GM12864 (cell line): ENCODE data around the gene PTPRG.

Source experiments
- DNase-seq: peaks from one replicate; pipeline ENCODE4 v3.0.0-alpha.2; 2011; ENCODE audit warnings: low read depth
- H3K4me3 ChIP-seq: 2 replicates; pipeline ENCODE4 v1.5.1; 2011; ENCODE audit warnings: mild to moderate bottlenecking, low read depth, low read length, control low read depth
- CTCF ChIP-seq: IDR thresholded peaks from 2 replicates; pipeline ENCODE4 v1.5.1; 2011; ENCODE audit warnings: low read depth, mild to moderate bottlenecking, moderate library complexity, low read length, control low read depth, inconsistent platforms; ENCODE audit errors: missing control alignments

PTPRG gene

GRCh38 chr3:62246985-62247384 lies 685.6 kb downstream of the PTPRG start:
- H3K4me3 ChIP-seq: no peak overlapping the region
- no peak for DNase-seq
- no peak for TF ChIP-seq CTCF

GRCh38 chr3:62248734-62249483 lies 687.5 kb downstream of the PTPRG start:
- H3K4me3 ChIP-seq: no peak overlapping the region
- TF ChIP-seq CTCF: no peak
- no peak for DNase-seq

- no peak for DNase-seq
- no peak for TF ChIP-seq CTCF
- H3K4me3 ChIP-seq: no peak overlapping the region
Measured at GRCh38 chr3:62249484-62249776, 688.1 kb downstream of the PTPRG start.

- no peak for DNase-seq
- H3K4me3 ChIP-seq: no peak overlapping the region
Measured at GRCh38 chr3:62249855-62250543, 688.6 kb downstream of the PTPRG start.

GRCh38 chr3:62252438-62253157 lies 691.2 kb downstream of the PTPRG start:
- no peak for TF ChIP-seq CTCF
- DNase-seq: no peak
- no peak overlapping the region for H3K4me3 ChIP-seq

More at GRCh38 chr3:62249855-62250543, 688.6 kb downstream of the PTPRG start:
- no peak for TF ChIP-seq CTCF

GRCh38 chr3:62253971-62254370 lies 692.6 kb downstream of the PTPRG start:
- no peak for TF ChIP-seq CTCF
- H3K4me3 ChIP-seq: no peak overlapping the region

GRCh38 chr3:62255758-62256157 lies 694.4 kb downstream of the PTPRG start:
- no peak for TF ChIP-seq CTCF
- no peak overlapping the region for H3K4me3 ChIP-seq
- no peak for DNase-seq

More at GRCh38 chr3:62253971-62254370, 692.6 kb downstream of the PTPRG start:
- DNase-seq: no peak
